Gastrocnemius medialis (tissue), 4 donors: Measurements from ENCODE around the gene EVX2.

Experiments
- POLR2A ChIP-seq, 2 donors: fragments of 450-650 bp; IDR thresholded peaks; one replicate each; pipeline ENCODE4 v1.6.1; 2017; ENCODE audit warnings: antibody characterized with exemption in 2 of 2, mild to moderate bottlenecking in 2 of 2, moderate library complexity in 2 of 2
- TF ChIP-seq, protein P1 (sequence below), 5 experiments: fragments of 450-650 bp in 3 of 5; fragments of 200-600 bp in 2 of 5; sonication (generic) in 2 of 5; IDR thresholded peaks in 4 of 5; conservative IDR thresholded peaks in 1 of 5; 1 replicate in 4 of 5; 2 replicates in 1 of 5; pipeline ENCODE4 v1.5.1; 2016 to 2019; ENCODE audit warnings: antibody characterized with exemption in 5 of 5, mild to moderate bottlenecking in 3 of 5, moderate library complexity in 3 of 5

GRCh38 chr2:176117823-176118371 lies 34.1 kb upstream of the EVX2 start:
- TF ChIP-seq, protein P1, sequence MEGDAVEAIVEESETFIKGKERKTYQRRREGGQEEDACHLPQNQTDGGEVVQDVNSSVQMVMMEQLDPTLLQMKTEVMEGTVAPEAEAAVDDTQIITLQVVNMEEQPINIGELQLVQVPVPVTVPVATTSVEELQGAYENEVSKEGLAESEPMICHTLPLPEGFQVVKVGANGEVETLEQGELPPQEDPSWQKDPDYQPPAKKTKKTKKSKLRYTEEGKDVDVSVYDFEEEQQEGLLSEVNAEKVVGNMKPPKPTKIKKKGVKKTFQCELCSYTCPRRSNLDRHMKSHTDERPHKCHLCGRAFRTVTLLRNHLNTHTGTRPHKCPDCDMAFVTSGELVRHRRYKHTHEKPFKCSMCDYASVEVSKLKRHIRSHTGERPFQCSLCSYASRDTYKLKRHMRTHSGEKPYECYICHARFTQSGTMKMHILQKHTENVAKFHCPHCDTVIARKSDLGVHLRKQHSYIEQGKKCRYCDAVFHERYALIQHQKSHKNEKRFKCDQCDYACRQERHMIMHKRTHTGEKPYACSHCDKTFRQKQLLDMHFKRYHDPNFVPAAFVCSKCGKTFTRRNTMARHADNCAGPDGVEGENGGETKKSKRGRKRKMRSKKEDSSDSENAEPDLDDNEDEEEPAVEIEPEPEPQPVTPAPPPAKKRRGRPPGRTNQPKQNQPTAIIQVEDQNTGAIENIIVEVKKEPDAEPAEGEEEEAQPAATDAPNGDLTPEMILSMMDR (IDR thresholded peaks at IDR 0.05 in 4 of 5, conservative IDR thresholded peaks at IDR 0.05 in 1 of 5): no peak
- no peak for TF ChIP-seq POLR2A (IDR thresholded peaks at IDR 0.05)
